NCI-H460 (cell line): ENCODE data around the gene ARNT2. TPM values are rescaled to one million over a fixed set of nuclear protein-coding genes. Genes with fewer than 3 reads are reported as not detected.
"Not testable (repeated sequence)": the region's sequence is repeated elsewhere in the genome, so short reads cannot be mapped to it uniquely, and the experiment has no call there.

Experiments
- DNase-seq: peaks from one replicate; pipeline ENCODE4 v3.0.0-alpha.2; 2016; ENCODE audit warnings: low read depth; ENCODE audit errors: extremely low read depth
- total RNA-seq: library from RNA; depleted of rRNA; stranded (reverse); fragments of >200 nt; shearing (Covaris generic); gene quantifications from 2 replicates; pipeline ENCODE4 v1.2.3, GENCODE V29; 2014

The ARNT2 gene
- total RNA-seq, 1 experiment from 2014 or later, result 1.0 TPM

DNA sequence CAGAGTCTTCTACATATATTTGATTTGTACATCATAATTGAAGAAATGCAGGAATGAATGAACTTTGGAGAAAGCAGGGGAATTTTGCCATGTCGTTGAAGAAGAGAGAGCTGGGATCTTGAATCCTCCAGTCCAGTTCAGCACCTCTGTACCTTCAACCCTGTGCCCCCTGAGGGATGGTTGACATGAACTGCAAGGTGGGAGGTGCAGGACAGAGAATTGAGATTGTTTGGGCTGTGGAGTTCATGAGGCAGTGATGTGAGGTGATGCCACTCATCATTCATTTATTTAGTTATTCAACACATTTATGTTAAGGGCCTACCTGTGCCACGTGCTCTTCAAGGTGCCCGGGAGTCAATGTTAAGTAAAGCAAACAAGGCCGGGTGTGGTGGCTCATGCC, 104.6 kb downstream of the ARNT2 start:
- no peak for DNase-seq

DNA sequence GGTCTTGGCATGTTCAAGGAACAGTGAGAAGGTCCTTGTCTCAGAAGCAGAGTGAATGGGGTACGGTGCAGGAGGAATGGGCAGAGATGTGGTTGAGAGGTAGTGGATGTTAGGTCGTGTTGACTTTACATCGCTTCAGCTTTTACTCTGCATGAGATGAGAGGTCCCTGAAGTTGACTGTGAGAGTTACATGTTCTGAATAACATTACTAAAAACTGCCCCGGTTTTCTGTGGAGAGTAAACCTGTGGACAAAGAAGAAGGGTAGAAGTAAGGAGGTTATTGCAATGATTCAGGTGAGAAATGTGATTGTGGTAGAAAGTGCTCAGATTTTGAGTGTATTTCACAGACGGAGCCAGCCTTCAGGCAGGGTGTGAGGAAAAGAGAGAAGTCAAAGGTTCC, 105.6 kb downstream of the ARNT2 start:
- DNase-seq, result no peak

DNA sequence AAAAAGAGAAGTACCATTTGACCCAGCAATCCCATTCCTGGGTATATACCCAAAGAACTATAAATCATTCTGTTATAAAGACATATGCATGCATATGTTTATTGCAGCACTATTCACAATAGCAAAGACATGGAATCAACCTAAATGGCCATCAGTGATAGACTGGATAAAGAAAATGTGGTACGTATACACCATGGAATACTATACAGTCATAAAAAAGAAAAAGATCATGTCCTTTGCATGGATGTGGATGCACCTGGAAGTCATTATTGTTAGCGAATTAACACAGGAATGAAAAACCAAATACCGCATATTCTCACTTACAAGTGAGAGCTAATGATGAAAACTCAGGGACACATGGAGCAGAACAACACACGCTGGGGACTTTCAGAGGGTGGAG, 106.8 kb downstream of the ARNT2 start:
- DNase-seq, result not testable (repeated sequence)

DNA sequence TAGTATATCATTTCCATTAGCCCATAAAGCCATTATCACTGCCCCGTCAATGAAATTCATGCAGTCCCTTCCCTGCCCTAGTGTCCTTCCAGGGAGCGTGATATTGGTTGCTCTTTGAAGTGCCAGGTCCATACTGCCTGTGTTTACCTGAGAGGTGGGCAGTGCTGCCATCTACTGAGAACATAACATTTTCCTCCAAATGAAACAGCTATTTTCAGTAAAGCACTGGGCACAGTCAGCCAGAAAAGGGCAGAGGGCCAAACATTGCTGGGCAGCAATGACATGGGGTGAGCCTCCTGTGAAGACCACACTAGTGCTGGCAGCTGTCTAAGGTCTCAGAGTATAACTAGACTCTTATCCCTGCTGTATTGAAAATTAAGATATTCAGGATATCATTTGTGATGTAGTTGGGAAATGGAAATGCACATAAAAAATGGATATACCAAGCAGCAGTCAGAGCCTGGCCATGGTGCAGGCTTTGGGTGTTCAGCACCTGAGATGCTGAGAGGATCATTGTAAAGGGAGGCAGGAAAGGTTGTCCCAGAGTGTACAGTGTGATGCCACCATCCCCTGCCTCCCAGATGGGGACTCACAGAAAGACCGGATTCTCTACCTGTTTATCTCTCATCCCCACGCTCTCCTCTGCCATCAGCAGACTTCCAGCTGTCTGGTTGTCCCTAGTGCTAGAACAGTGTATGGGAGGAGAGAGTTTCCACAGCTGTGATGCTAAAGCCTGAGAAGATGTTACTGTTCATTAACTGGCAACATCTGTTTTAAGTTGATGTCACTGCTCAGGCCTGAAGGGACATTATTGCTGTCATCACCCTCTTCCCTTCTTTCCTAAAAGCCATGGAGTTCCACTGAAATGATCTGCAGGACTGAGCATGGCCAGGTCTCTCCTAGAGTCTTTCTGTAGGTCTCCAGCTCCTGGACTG, 108.8 kb downstream of the ARNT2 start:
- no peak for DNase-seq

DNA sequence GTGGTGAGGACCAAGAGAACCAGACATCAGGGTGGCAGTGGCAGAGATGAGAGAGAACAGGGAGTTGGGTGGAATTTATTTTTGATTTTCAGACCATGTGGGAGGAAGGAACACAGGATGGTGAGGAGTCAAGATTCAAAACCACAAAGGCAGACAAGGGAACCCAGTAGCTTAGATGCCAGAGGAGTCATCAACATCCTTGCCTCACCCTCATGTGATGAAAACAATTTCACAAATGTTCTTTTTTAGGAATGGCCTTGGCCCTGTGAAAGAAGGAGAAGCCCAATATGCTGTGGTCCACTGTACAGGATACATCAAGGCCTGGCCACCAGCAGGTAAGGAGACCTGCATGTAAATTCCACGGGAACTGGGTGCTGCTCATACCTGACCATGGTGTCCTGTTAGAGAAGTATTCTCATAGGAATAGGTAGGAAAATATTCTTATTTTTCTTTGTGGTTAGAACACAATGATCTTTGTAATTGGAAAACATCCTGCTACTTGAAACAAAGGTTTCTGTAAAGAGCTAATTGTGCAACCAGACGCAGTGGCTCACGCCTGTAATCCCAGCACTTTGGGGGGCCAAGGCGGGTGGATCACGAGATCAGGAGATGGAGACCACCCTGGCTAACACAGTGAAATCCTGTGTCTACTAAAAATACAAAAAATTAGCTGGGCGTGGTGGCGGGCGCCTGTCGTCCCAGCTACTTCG, 110.0 kb downstream of the ARNT2 start:
- DNase-seq, result no peak

DNA sequence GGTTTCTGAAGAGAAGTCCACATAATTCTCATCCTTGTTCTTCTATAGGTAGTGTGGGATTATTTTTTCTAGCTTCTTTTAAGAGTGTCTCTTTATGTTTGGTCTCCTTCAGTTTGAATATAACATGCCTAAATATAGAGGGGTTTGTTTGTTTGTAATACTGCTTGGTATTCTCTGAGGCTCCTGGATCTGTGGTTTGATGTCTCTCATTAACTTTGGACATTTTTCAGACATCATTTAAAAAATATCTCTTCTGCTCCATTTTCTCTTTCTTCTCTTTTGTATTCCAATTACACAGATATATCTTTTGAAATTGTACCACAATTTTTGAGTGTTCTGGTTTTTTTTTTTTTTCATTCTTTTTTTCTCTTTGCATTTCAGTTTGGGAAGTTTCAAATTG, 113.1 kb downstream of the ARNT2 start:
- DNase-seq, result no peak

DNA sequence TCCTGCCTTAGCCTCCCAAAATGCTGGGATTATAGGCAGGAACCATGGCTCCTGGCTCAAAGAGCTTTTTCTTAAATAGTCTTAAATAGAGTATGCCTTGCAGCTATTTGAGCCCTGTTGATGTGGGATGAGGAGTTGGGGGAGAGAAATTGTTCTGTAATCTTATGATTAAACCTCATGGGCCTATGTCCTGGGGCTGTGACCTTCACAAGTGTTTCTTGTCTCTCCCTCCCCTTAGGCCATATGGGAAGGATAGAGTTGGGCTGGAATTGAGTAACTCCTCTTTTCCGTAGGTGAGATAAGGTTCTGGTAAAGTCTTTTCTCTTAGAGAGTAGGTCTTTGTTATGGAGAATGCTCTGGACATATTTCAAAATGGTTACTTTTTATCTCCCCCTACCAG, 114.3 kb downstream of the ARNT2 start:
- DNase-seq, result no peak

DNA sequence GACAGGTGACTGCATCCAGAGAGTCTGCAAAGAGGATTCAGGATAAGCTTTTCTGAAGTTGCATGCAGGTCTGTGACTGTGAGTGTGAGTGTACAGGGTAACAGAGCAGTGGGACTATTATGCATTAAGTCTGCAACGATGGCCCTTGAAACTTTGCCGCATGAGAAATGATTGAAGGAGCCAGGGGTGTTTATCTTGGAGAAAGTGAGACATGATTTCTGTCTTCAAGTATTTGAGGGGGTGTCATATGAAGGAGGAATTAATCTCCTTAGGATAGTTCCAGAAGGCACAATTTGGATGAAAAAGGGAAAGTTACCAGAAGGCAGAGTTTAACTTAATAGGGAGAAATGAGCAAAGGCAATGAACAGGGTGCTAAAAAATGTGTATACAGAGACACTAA, 119.6 kb downstream of the ARNT2 start:
- DNase-seq, result no peak

DNA sequence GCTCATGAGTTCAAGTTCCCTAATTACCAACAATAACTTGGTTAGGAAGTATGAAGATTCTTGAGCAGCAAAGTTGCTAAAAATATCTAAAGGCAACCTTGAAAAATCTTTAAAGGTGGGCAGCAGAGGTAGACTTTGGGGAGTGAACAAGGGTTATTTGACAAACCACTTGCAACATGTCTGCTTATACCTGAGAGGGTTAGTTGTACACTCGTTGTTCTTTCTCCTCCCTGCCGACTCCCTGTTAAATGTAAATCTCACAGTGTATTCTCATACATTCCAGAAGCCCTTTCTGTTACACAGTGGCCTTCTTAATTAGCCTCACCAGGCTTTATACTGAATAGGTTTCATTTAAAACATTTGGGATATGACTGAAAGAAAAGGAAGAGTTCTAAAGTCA, 121.7 kb downstream of the ARNT2 start:
- DNase-seq, result no peak

DNA sequence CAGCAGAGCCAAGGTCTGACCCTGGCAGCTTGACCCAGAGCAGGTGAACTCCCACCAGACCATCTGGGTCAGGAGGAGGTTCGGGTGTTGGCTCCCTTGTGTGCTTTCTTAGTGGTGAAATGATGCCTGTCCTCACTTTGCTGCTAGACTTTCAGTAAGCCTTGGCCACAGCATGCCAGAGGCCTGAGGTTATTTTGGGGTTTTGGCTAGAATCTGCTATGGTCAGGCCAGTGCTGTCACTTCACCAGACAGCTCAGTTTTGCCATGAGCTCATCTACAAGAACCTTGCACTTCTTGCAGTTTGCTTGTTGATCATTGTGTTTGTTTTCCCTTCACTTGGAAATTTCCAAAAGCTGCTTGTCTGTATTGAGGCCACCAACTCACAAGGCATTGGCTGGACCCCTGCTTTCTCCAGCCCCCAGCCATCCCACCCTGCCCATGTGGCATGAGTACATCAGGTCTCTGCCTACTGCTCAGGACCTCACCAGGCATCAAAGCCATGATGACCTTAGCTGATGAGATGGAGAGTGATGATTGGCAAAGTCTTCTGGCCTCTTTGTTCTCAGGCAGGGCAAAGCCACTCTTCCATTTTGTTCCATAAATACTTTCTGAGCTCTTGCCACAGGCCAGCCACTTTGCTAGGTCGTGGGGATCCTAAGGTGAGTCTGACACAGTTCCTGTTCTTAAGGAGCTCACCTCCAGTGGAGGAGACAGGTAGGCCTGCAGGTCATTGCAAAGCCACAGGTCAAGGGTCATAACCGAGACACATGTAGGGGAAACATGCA, 122.6 kb downstream of the ARNT2 start:
- no peak for DNase-seq

DNA sequence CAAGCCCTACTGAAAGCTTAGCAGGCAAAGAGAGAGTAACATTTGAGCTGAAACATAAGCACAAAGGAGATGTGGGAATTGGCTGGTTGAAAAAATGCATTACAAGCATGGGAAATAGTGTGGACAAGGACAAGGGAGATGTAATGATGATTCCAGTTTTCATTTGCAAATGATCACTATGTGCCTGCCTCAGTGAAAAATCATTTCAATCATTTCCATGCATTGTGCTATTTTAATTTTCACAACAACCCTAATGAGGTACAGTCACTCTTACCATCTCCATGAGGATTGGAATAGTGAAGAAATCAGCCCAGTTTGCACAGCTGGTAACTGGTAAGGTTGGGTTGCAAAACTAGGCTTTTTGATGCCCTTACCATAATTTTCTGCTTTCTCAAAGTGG, 123.2 kb downstream of the ARNT2 start:
- no peak for DNase-seq

DNA sequence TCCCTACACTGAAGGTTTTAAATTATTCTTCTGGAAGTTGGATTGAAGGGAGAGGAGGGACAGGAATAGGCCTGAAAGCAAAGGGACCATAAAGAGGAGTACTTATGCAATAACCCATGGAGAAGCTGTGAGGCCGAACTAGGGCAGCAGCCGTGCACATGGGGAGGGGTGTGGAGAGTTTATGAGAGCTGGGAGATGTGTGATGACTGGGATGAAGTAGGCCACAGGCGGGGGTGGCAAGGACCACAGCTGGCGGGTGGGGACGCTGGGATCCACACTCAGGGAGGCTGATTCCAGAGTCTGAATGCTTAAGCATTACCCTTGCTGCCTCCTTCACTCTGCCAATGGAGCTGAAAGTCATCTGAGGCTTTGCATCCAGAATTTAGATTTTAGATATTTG, 123.8 kb downstream of the ARNT2 start:
- DNase-seq, result no peak

DNA sequence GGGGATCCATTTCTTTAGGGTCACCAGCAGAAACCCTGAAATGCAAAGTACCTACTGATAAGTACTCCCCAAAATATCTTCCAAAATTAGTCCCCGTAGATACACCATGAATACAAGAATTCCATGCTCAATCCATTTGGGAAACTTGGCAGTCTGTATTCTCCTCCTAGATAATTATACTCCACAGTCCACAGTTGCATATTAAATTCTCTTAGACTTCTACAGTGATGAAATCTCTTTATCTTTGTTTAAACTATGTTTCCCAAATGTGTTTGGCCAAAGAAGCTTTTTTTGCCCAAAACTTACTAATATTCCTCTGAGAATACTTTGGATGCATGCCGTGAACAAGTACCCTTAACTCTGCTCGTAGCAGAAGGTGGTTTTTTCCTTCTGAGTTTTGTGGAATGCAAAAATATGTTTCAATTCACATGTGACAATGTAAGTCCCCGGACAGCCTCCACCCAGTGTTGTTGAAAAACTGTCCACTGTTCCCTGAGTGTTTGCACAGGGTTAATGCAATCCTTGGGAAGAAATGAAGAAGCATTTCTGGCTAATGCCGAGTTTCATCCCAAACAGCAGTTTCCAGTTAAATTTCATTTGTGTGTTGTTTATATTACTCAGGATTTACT, 126.7 kb downstream of the ARNT2 start:
- DNase-seq, result no peak

DNA sequence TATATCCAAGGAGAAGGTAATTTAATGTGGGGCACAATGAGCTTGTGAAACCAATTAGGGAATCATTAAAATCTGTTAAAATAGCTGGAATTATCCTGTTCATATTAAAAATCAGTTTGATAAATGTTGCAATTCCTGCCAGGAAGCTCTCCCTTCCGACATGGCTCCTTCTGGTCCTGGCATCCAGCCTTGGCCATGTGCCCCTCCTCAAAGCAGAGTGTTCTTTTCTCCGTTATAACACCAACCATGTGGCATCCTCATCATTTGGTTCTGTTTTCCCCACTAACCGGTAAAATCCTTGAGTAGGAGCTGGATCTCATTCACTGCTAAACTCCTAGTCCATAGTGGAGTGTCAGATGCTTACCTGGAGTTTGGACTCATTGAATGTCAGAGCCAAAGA, 127.2 kb downstream of the ARNT2 start:
- DNase-seq, result no peak

DNA sequence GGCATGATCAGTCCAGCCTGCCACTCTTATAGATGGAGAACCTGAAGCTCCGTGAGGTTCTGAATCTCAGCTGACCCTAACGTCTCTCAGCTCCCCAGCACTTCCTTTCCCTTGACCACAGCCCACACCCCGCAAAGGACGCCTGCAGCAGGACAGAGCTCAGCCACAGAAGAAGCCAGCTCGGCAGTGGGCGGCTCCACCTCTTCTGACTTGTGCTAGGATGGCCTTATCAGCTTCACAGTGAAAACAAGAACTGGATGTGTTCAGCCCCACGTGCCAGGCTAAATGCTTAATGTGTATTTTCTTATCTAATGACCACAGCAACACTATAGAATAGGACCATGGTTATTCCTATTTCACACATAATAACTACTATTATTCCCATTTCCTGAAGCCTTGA, 127.6 kb downstream of the ARNT2 start:
- no peak for DNase-seq

DNA sequence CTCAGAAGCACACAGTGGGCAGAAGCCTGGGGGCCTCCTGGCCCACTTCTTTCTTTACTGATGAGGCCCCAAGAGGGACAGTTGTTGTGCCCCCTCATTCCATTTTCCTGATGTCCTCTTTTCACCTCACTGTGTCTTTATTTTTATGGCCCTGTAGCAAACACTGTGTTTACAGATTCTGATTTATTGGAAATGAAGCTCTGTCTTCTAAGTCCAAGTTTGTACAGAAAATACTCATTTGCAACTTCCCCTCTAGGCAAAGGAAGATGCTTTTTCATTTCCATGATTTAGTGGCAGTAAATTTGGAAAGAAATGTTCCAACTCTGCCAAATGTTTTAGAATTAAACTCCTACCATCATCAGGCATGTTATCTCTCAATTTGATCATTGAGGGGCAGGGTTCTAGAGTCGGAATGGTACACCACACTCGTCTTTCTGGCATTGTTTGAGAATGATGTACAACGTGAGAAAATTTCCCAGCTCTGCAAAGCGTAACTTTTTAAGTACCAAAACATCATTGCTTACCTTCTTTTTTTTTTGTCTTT, 129.7 kb downstream of the ARNT2 start:
- no peak for DNase-seq

DNA sequence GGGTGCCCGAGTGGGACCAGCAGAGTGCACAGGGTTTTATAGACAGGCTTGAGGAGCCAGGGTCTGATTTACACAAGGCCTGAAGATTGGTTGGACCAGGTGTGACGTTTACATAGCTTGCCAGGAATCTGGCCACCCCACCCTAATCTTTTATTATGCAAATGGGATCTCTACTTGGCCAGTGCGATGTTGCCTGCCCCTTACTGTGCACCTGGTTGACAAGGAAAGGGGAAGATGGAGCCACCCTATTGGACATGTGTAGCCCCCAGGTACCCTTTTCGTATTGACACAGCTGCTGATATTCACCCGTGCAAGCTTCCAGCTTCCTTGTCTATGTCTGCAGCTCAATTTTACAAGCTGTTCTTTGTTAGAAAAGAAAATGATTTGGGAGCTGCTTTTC, 132.0 kb downstream of the ARNT2 start:
- DNase-seq, result no peak

DNA sequence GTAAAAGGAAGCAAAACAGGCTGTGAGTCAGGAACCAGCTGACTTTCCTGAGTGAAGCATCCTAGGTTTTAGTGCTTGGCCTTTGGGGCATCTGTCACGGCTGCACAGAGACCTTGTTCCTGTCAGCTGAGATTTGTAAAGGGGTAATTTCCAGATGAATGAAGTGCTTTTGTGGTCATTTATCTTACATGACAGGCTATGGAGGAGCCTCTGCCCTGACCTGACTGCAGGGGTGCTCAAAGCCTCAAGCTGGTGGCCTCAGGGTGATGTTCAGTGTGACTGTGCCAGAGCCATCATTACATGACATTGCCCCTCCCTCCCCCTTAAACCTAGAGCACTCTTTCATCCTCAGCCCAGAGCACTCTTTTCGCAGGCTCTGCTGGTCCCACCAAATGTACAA, 132.5 kb downstream of the ARNT2 start:
- DNase-seq, result no peak

DNA sequence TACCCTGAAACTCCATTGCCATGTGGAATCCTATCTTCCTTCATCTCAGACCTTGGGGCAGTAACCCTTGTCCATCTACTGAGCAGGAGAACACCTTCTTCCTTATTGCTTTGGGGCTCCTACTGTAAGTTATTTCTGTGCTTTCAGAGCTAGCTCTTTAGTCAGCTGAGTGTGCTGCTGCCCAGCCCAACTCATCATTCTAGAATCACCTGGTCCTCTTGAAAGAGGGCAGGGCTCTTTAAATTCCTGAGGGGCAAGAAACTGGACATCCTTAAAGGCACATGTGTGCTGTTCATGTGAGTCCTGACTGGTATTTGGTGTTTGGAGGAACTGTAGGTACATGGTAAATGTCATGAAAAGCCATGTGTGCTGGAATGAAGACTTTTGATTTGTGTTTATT, 140.9 kb downstream of the ARNT2 start:
- DNase-seq, result no peak

DNA sequence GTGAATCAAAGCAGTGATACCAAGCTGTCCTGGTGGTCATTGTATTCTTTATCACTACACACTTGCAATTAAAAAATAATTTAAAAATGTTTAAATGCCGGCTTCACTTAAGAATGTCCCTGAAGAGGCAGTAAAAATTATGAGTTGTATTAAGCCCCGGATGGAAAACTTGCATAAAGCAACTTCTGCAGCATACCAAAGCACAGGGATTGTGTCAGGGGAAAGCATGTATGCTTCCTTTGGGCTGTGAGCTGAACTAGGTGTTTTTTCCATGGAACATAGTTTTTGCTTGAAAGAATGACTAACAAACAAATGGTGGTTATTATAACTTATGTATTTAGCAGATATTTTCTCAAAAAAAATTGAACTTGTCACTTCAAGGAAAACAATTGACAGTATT, 143.1 kb downstream of the ARNT2 start:
- DNase-seq, result no peak

DNA sequence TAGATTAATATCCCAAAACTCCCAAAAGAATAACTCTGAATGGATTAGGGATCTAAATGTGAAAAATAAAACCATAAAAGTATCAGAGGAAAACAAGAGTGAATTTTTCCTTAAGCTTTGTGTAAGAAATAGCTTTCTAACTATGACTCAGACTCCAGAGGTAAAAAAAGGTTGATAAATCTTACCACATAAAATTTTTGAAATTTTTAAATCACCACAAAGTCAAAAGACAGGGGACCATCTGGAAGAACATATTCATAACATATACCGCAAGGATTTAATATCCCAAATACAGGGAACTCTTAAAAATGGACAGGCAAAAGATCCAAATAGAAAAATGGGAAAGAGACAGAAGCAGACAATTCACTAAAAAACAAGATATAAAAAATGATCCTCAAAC, 145.0 kb downstream of the ARNT2 start:
- no peak for DNase-seq
